Measurements from ENCODE around the gene FIP1L1. TPM values are rescaled to one million over a fixed set of nuclear protein-coding genes. Genes with fewer than 3 reads are reported as not detected.

FIP1L1 gene
- total and polyA plus RNA-seq, 10 of the 15 experiments (the other 5 are each of a cell fraction or from before 2014, with no cell fraction given): 28.1 to 110 (median 59.4) TPM

DNA sequence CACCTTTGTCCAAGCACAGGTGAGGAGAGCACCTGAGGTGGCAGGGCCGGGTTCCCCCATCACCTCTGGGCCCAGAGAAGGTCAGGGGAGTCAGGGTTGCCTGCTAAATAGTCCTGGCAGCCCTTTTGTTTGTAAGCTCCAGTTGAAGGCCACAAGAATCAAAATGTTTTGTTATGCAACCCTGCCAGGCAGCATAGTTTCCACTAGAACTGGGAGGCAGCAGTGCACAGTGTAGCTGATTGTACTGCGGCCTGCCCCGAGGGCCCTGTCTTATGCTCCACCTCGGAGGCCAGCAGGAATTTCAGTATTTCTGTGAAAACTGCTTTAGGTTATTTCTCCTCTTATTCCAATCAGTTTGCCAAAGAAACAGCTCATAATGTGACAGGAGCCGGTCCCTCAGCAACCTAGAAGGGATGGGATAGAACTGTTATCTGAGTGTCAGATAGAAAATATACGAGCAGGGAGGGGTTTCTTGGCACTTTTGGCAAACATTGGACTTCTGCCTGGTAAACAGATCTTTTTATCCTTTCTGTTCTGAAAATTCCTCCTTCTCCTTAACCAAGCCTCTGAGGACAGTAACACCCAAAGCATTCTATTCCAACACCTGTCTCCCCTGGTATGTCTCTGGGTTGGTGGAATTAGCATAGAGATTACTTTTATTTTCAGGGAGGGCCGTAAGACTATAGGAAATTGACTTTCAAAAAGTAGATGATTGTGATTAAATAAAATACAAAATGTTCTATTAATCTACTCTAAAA is 120.2 kb downstream of the FIP1L1 start (continued):
- TF ChIP-seq ETV6 (conservative IDR thresholded peaks at IDR 0.05 in 1 of 2, IDR thresholded peaks at IDR 0.05 in 1 of 2; ENCODE audit: borderline replicate concordance in 1 of 2, low read depth in 1 of 2) (no peak), RFX5 (IDR thresholded peaks at IDR 0.05; ENCODE audit: low read depth, low read length) (no peak)

DNA sequence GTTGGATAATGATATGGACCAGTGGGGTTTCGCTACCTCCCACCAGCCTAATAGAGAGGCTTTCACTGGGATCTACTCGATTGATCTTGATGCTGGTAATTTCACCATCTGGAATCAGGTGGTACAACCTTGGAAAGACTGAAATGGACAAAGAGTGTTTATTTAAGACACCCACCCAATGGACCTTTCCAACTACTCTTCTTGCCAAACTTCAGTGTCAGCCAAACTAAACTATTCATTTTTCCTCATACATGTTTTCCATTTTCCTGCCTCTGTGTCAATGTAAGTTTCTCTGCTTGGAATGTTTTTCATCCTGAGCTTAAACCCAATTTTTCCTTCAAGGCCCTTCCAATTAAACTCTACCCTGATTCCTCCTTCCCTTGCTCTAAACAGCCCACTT is 121.3 kb downstream of the FIP1L1 start:
- Histone ChIP-seq H3K4me1 (ENCODE audit: control insufficient read depth, insufficient read depth, low read length) (no peaks in the 10 kb centered on the region), H3K9me3 (replicated peaks; ENCODE audit: control insufficient read depth, insufficient read depth, low read length) (no peaks in the 10 kb centered on the region), H3K27ac (ENCODE audit: control insufficient read depth, insufficient read depth) (no peak overlapping the region), H3K4me2 (ENCODE audit: control insufficient read depth, insufficient read depth) (no peak overlapping the region), H2AFZ (ENCODE audit: control insufficient read depth, low read depth, low read length) (no peak overlapping the region), H4K20me1 (ENCODE audit: control insufficient read depth, insufficient read depth) (no peaks in the 10 kb centered on the region), H3K79me2 (ENCODE audit: control insufficient read depth, insufficient read depth, low read length) (no peaks in the 10 kb centered on the region), H3K4me3 (no peak overlapping the region), H3K27me3 (replicated peaks in 1 of 2; ENCODE audit: control insufficient read depth in 2 of 2, insufficient read depth in 2 of 2, low read length in 1 of 2) (no peaks in the 10 kb centered on the region), H3K36me3 (ENCODE audit: control insufficient read depth in 2 of 2, insufficient read depth in 2 of 2, low read length in 1 of 2) (no peaks in the 10 kb centered on the region), H3K9ac (ENCODE audit: control insufficient read depth, insufficient read depth, low read length) (no peak overlapping the region)
- in situ Hi-C loops (cut with MboI): no loop called here
- ATAC-seq (no peak), FAIRE-seq (no peak), DNase-seq (ENCODE audit: low read depth, low spot score) (no peak)
- SMC1A ChIA-PET (ENCODE audit: uncharacterized antibody, unreplicated experiment): interaction anchor here (0.8 to 1.4 kb wide), 3 partner anchors 18 to 83 kb away, joined by 3 to 4 read pairs (median 3); no protein-coding TSS in a partner anchor
- BruUV-seq (replicated peaks): no TSS peak
- intact Hi-C loops (cut with micrococcal nuclease; ENCODE audit: unreplicated experiment): loop anchor here (10.0 kb wide), 1 partner anchor 96 kb away; the partner anchor contains the start of gene LNX1
- RAD21 ChIA-PET (ENCODE audit: unreplicated experiment): interaction anchor here (1.6 kb wide), 1 partner anchor 155 kb away, joined by 3 read pairs; no protein-coding TSS in a partner anchor
- POLR2A ChIA-PET: interaction anchor here (0.8 kb wide), 1 partner anchor 26 kb away, joined by 3 read pairs; no protein-coding TSS in a partner anchor
- CTCF ChIA-PET: interaction anchor here (1.9 to 3.6 kb wide), 2 partner anchors 8 to 11 kb away, joined by 4 to 14 read pairs; no protein-coding TSS in a partner anchor
- 13% methylated on average over 2 of the region's 2 CpGs for WGBS (ENCODE audit: insufficient coverage, insufficient replicate concordance, low lambda C conversion rate, missing lambda C conversion rate)
- TF ChIP-seq EGR1 (IDR thresholded peaks at IDR 0.05; ENCODE audit: borderline replicate concordance in 1 of 2, low read depth in 2 of 2, low read length in 2 of 2): no peak
- no peak for TF ChIP-seq NFXL1 (IDR thresholded peaks at IDR 0.05; ENCODE audit: borderline replicate concordance)
- TF ChIP-seq ZNF217 (IDR thresholded peaks at IDR 0.05): no peak
- TF ChIP-seq, protein P1, sequence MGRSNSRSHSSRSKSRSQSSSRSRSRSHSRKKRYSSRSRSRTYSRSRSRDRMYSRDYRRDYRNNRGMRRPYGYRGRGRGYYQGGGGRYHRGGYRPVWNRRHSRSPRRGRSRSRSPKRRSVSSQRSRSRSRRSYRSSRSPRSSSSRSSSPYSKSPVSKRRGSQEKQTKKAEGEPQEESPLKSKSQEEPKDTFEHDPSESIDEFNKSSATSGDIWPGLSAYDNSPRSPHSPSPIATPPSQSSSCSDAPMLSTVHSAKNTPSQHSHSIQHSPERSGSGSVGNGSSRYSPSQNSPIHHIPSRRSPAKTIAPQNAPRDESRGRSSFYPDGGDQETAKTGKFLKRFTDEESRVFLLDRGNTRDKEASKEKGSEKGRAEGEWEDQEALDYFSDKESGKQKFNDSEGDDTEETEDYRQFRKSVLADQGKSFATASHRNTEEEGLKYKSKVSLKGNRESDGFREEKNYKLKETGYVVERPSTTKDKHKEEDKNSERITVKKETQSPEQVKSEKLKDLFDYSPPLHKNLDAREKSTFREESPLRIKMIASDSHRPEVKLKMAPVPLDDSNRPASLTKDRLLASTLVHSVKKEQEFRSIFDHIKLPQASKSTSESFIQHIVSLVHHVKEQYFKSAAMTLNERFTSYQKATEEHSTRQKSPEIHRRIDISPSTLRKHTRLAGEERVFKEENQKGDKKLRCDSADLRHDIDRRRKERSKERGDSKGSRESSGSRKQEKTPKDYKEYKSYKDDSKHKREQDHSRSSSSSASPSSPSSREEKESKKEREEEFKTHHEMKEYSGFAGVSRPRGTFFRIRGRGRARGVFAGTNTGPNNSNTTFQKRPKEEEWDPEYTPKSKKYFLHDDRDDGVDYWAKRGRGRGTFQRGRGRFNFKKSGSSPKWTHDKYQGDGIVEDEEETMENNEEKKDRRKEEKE (IDR thresholded peaks at IDR 0.05): no peak
- TF ChIP-seq, protein P2, sequence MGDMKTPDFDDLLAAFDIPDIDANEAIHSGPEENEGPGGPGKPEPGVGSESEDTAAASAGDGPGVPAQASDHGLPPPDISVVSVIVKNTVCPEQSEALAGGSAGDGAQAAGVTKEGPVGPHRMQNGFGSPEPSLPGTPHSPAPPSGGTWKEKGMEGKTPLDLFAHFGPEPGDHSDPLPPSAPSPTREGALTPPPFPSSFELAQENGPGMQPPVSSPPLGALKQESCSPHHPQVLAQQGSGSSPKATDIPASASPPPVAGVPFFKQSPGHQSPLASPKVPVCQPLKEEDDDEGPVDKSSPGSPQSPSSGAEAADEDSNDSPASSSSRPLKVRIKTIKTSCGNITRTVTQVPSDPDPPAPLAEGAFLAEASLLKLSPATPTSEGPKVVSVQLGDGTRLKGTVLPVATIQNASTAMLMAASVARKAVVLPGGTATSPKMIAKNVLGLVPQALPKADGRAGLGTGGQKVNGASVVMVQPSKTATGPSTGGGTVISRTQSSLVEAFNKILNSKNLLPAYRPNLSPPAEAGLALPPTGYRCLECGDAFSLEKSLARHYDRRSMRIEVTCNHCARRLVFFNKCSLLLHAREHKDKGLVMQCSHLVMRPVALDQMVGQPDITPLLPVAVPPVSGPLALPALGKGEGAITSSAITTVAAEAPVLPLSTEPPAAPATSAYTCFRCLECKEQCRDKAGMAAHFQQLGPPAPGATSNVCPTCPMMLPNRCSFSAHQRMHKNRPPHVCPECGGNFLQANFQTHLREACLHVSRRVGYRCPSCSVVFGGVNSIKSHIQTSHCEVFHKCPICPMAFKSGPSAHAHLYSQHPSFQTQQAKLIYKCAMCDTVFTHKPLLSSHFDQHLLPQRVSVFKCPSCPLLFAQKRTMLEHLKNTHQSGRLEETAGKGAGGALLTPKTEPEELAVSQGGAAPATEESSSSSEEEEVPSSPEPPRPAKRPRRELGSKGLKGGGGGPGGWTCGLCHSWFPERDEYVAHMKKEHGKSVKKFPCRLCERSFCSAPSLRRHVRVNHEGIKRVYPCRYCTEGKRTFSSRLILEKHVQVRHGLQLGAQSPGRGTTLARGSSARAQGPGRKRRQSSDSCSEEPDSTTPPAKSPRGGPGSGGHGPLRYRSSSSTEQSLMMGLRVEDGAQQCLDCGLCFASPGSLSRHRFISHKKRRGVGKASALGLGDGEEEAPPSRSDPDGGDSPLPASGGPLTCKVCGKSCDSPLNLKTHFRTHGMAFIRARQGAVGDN (IDR thresholded peaks at IDR 0.05): no peak
- TF ChIP-seq MTA2 (IDR thresholded peaks at IDR 0.05; ENCODE audit: low read depth): no peak
- no peak for TF ChIP-seq RAD51 (IDR thresholded peaks at IDR 0.05)

Data from GM12878 (cell line).